ENCODE measurements around the gene NCOA1.
"Not testable (repeated sequence)": the region's sequence is repeated elsewhere in the genome, so short reads cannot be mapped to it uniquely, and the experiment has no call there.

NCOA1 gene

GRCh38 chr2:24532057-24532456 lies 41.0 kb downstream of the NCOA1 start:
- not testable (repeated sequence) for H4K91ac ChIP-seq (ENCODE audit: low read depth, low read length, poor library complexity); H3K79me1 ChIP-seq (ENCODE audit: low read depth, low read length); H2BK120ac ChIP-seq (ENCODE audit: low read depth, low read length); H3K4me3 ChIP-seq (ENCODE audit: low read length in 2 of 2); H2AK5ac ChIP-seq (ENCODE audit: low read depth, low read length); H3K4me2 ChIP-seq (ENCODE audit: insufficient read depth, low read length, poor library complexity, severe bottlenecking); H2AFZ ChIP-seq (ENCODE audit: low read length); H3K27me3 ChIP-seq (ENCODE audit: control insufficient read depth in 3 of 3, insufficient read depth in 3 of 3, low read depth in 1 of 3, low read length in 3 of 3); H2BK5ac ChIP-seq (ENCODE audit: low read length); H3K9ac ChIP-seq (ENCODE audit: low read depth, low read length, poor library complexity); H3K14ac ChIP-seq (ENCODE audit: low read length); H3K36me3 ChIP-seq (replicated peaks in 1 of 2; ENCODE audit: control insufficient read depth in 2 of 2, insufficient read depth in 2 of 2, low read length in 2 of 2); DNase-seq (ENCODE audit: low spot score); H2BK15ac ChIP-seq (ENCODE audit: low read length); H3K27ac ChIP-seq (replicated peaks; ENCODE audit: low read length); H3K23ac ChIP-seq (ENCODE audit: low read depth, low read length, poor library complexity); H3K4me1 ChIP-seq (ENCODE audit: control insufficient read depth in 2 of 2, insufficient read depth in 1 of 2, low read depth in 1 of 2, low read length in 2 of 2); H2BK12ac ChIP-seq (ENCODE audit: low read length); H3K18ac ChIP-seq (ENCODE audit: low read length); H4K8ac ChIP-seq (ENCODE audit: low read depth, low read length); H3K4ac ChIP-seq (ENCODE audit: low read length)
- no CpG with 5 or more reads among the region's 1 CpG for WGBS, 2 donors (ENCODE audit: extremely low coverage in 2 of 2, insufficient read length in 2 of 2, insufficient replicate concordance in 1 of 2)
- H3K9me3 ChIP-seq (replicated peaks in 1 of 2; ENCODE audit: control insufficient read depth in 2 of 2, insufficient read depth in 1 of 2, low read depth in 1 of 2, low read length in 2 of 2): peaks cover 0 to 19% of the 10 kb centered on the region in 2 donors

- not testable (repeated sequence) for H4K91ac ChIP-seq (ENCODE audit: low read depth, low read length, poor library complexity); H2AK5ac ChIP-seq (ENCODE audit: low read depth, low read length); H2BK5ac ChIP-seq (ENCODE audit: low read length); H3K36me3 ChIP-seq (replicated peaks in 1 of 2; ENCODE audit: control insufficient read depth in 2 of 2, insufficient read depth in 2 of 2, low read length in 2 of 2); H3K27me3 ChIP-seq (ENCODE audit: control insufficient read depth in 3 of 3, insufficient read depth in 3 of 3, low read depth in 1 of 3, low read length in 3 of 3); H3K4me3 ChIP-seq (ENCODE audit: low read length in 2 of 2); H4K8ac ChIP-seq (ENCODE audit: low read depth, low read length); H3K9ac ChIP-seq (ENCODE audit: low read depth, low read length, poor library complexity); H3K4ac ChIP-seq (ENCODE audit: low read length); H2BK15ac ChIP-seq (ENCODE audit: low read length); H2AFZ ChIP-seq (ENCODE audit: low read length); H3K4me1 ChIP-seq (ENCODE audit: control insufficient read depth in 2 of 2, insufficient read depth in 1 of 2, low read depth in 1 of 2, low read length in 2 of 2); H3K14ac ChIP-seq (ENCODE audit: low read length); H3K27ac ChIP-seq (replicated peaks; ENCODE audit: low read length); H3K23ac ChIP-seq (ENCODE audit: low read depth, low read length, poor library complexity); H3K4me2 ChIP-seq (ENCODE audit: insufficient read depth, low read length, poor library complexity, severe bottlenecking); H3K18ac ChIP-seq (ENCODE audit: low read length); DNase-seq (ENCODE audit: low spot score); H3K79me1 ChIP-seq (ENCODE audit: low read depth, low read length); H2BK12ac ChIP-seq (ENCODE audit: low read length); H2BK120ac ChIP-seq (ENCODE audit: low read depth, low read length)
- WGBS, 2 donors (ENCODE audit: extremely low coverage in 2 of 2, insufficient read length in 2 of 2, insufficient replicate concordance in 1 of 2): no CpG with 5 or more reads among the region's 3 CpGs
- H3K9me3 ChIP-seq (replicated peaks in 1 of 2; ENCODE audit: control insufficient read depth in 2 of 2, insufficient read depth in 1 of 2, low read depth in 1 of 2, low read length in 2 of 2): peaks cover 0 to 19% of the 10 kb centered on the region in 2 donors
Measured at GRCh38 chr2:24533574-24533973, 42.5 kb downstream of the NCOA1 start.

- Histone ChIP-seq H3K4me3 (ENCODE audit: low read length in 2 of 2) (no peak overlapping the region), H3K27me3 (ENCODE audit: control insufficient read depth in 3 of 3, insufficient read depth in 3 of 3, low read depth in 1 of 3, low read length in 3 of 3) (no peaks in the 10 kb centered on the region), H4K8ac (ENCODE audit: low read depth, low read length) (no peak overlapping the region), H3K4me1 (ENCODE audit: control insufficient read depth in 2 of 2, insufficient read depth in 1 of 2, low read depth in 1 of 2, low read length in 2 of 2) (no peaks in the 10 kb centered on the region), H3K18ac (ENCODE audit: low read length) (no peak overlapping the region), H2BK15ac (ENCODE audit: low read length) (no peak overlapping the region), H2BK120ac (ENCODE audit: low read depth, low read length) (no peak overlapping the region), H3K9ac (ENCODE audit: low read depth, low read length, poor library complexity) (no peak overlapping the region), H2AK5ac (ENCODE audit: low read depth, low read length) (no peak overlapping the region), H2AFZ (ENCODE audit: low read length) (no peak overlapping the region), H3K27ac (replicated peaks; ENCODE audit: low read length) (no peak overlapping the region), H3K23ac (ENCODE audit: low read depth, low read length, poor library complexity) (no peak overlapping the region), H3K4me2 (ENCODE audit: insufficient read depth, low read length, poor library complexity, severe bottlenecking) (no peak overlapping the region), H3K14ac (ENCODE audit: low read length) (no peak overlapping the region), H4K91ac (ENCODE audit: low read depth, low read length, poor library complexity) (no peak overlapping the region), H3K79me1 (ENCODE audit: low read depth, low read length) (no peaks in the 10 kb centered on the region), H2BK5ac (ENCODE audit: low read length) (no peak overlapping the region), H3K36me3 (replicated peaks in 1 of 2; ENCODE audit: control insufficient read depth in 2 of 2, insufficient read depth in 2 of 2, low read length in 2 of 2) (peaks cover 0 to 3% of the 10 kb centered on the region in 2 donors), H3K4ac (ENCODE audit: low read length) (no peak overlapping the region), H2BK12ac (ENCODE audit: low read length) (no peak overlapping the region), H3K9me3 (replicated peaks in 1 of 2; ENCODE audit: control insufficient read depth in 2 of 2, insufficient read depth in 1 of 2, low read depth in 1 of 2, low read length in 2 of 2) (peaks cover 3 to 8% of the 10 kb centered on the region in 2 donors)
- 100% methylated on average over 1 of the region's 4 CpGs; no CpG with 5 or more reads in 1 of the 2 donors for WGBS, 2 donors (ENCODE audit: extremely low coverage in 2 of 2, insufficient read length in 2 of 2, insufficient replicate concordance in 1 of 2)
- DNase-seq (ENCODE audit: low spot score): no peak
Measured at GRCh38 chr2:24538720-24539119, 47.7 kb downstream of the NCOA1 start.

- no peak overlapping the region for H4K8ac ChIP-seq (ENCODE audit: low read depth, low read length)
- H3K4me1 ChIP-seq (ENCODE audit: control insufficient read depth in 2 of 2, insufficient read depth in 1 of 2, low read depth in 1 of 2, low read length in 2 of 2): no peaks in the 10 kb centered on the region
- peaks cover 3 to 13% of the 10 kb centered on the region in 2 donors for H3K9me3 ChIP-seq (replicated peaks in 1 of 2; ENCODE audit: control insufficient read depth in 2 of 2, insufficient read depth in 1 of 2, low read depth in 1 of 2, low read length in 2 of 2)
- H3K36me3 ChIP-seq (replicated peaks in 1 of 2; ENCODE audit: control insufficient read depth in 2 of 2, insufficient read depth in 2 of 2, low read length in 2 of 2): peaks cover 0 to 3% of the 10 kb centered on the region in 2 donors
- no peak overlapping the region for H2AK5ac ChIP-seq (ENCODE audit: low read depth, low read length)
- no peak overlapping the region for H2BK5ac ChIP-seq (ENCODE audit: low read length)
- no peak overlapping the region for H4K91ac ChIP-seq (ENCODE audit: low read depth, low read length, poor library complexity)
- DNase-seq (ENCODE audit: low spot score): no peak
- H3K4me2 ChIP-seq (ENCODE audit: insufficient read depth, low read length, poor library complexity, severe bottlenecking): no peak overlapping the region
- H3K27ac ChIP-seq (replicated peaks; ENCODE audit: low read length): no peak overlapping the region
- H2AFZ ChIP-seq (ENCODE audit: low read length): no peak overlapping the region
- H3K27me3 ChIP-seq (ENCODE audit: control insufficient read depth in 3 of 3, insufficient read depth in 3 of 3, low read depth in 1 of 3, low read length in 3 of 3): no peaks in the 10 kb centered on the region
- no peak overlapping the region for H2BK120ac ChIP-seq (ENCODE audit: low read depth, low read length)
- H3K4me3 ChIP-seq (ENCODE audit: low read length in 2 of 2): no peak overlapping the region
- H3K14ac ChIP-seq (ENCODE audit: low read length): no peak overlapping the region
- H3K18ac ChIP-seq (ENCODE audit: low read length): no peak overlapping the region
- H2BK12ac ChIP-seq (ENCODE audit: low read length): no peak overlapping the region
- no peak overlapping the region for H3K9ac ChIP-seq (ENCODE audit: low read depth, low read length, poor library complexity)
- H3K23ac ChIP-seq (ENCODE audit: low read depth, low read length, poor library complexity): no peak overlapping the region
- no peak overlapping the region for H3K4ac ChIP-seq (ENCODE audit: low read length)
- no peaks in the 10 kb centered on the region for H3K79me1 ChIP-seq (ENCODE audit: low read depth, low read length)
- H2BK15ac ChIP-seq (ENCODE audit: low read length): no peak overlapping the region
- no CpG with 5 or more reads among the region's 1 CpG for WGBS, 2 donors (ENCODE audit: extremely low coverage in 2 of 2, insufficient read length in 2 of 2, insufficient replicate concordance in 1 of 2)
Measured at GRCh38 chr2:24539258-24539657, 48.2 kb downstream of the NCOA1 start.
